Left forelimb (tissue), 1 donor: ENCODE data around the gene MORC1.
"Not testable (repeated sequence)": the region's sequence is repeated elsewhere in the genome, so short reads cannot be mapped to it uniquely, and the experiment has no call there.

Experiments used
- DNase-seq: peaks from one replicate; pipeline ENCODE4 v3.0.0-alpha.2; 2018; ENCODE audit warnings: low spot score

Gene MORC1

DNA sequence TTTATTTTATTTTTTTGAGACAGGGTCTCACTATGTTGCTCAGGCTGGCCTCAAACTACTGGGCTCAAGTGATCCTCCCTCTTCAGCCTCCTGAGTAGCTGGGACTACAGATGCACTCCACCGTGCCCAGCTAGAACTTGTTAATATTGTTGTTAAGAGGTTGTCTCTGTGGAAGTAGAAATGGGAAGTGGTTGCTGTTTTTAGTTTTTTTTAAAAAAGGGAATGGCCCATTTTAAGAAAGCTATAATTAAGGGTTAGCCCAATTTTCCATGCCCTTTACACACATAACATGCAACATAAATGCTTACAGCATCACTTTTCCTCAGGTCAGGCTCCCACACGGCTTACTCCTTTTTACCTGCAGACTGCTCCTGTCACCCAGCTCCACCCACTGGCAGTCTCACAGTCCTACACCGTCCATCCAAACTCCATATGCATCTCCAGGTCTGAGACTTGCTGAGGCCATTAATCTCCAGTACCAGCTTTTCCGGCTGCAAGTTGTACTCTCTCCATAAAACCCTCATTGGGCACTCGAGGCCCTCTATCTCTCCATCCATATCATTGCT is 19.8 kb downstream of the MORC1 start:
- no peak for DNase-seq

DNA sequence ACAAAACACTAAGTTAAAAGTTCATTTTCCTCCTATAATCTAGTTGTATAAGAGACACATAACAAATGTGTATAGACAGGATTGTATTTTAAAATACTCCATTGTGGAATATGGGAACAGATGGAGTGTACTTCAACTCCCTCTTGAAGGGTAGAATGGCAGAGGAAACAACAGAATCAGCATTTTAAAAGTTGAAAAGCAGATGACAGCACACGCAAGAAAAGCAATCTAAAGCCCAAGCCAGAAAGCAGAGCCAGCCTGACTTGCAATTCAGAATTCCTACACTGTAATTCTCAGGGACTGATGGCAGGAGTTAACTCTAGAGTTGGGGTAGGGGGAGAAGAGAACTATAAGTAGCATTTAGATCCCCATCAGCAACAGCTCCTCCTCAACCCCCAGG is 22.8 kb downstream of the MORC1 start:
- no peak for DNase-seq

GRCh38 chr3:109093561-109093960 is 24.4 kb downstream of the MORC1 start:
- DNase-seq, result no peak

DNA sequence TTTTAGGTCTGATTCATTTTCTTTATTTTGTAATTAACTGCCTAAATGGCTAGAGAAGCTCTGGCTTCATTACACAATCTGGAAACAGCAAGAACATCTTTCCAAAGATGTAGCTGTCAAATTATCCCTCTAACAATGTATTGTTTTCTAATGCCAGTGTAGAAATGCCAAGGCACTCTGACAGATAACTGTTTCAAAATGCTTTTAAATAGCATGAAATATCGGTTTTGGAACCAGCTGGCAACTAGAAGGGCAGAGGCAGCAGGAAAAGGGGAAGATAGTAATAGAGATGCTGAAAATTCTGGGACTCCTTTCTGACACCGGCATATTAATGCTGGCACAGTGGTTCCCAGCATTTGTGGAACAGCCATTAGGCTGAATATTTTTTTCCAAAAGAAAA is 26.1 kb downstream of the MORC1 start:
- DNase-seq, result no peak

- DNase-seq, result no peak
Measured at GRCh38 chr3:109089265-109089664, 28.7 kb downstream of the MORC1 start.

GRCh38 chr3:109081746-109082510 is 36.0 kb downstream of the MORC1 start:
- DNase-seq, result no peak

GRCh38 chr3:109080090-109080489 is 37.8 kb downstream of the MORC1 start:
- not testable (repeated sequence) for DNase-seq

- no peak for DNase-seq
Measured at GRCh38 chr3:109073116-109073515, 44.8 kb downstream of the MORC1 start.

- no peak for DNase-seq
Measured at GRCh38 chr3:109072194-109072593, 45.7 kb downstream of the MORC1 start.

DNA sequence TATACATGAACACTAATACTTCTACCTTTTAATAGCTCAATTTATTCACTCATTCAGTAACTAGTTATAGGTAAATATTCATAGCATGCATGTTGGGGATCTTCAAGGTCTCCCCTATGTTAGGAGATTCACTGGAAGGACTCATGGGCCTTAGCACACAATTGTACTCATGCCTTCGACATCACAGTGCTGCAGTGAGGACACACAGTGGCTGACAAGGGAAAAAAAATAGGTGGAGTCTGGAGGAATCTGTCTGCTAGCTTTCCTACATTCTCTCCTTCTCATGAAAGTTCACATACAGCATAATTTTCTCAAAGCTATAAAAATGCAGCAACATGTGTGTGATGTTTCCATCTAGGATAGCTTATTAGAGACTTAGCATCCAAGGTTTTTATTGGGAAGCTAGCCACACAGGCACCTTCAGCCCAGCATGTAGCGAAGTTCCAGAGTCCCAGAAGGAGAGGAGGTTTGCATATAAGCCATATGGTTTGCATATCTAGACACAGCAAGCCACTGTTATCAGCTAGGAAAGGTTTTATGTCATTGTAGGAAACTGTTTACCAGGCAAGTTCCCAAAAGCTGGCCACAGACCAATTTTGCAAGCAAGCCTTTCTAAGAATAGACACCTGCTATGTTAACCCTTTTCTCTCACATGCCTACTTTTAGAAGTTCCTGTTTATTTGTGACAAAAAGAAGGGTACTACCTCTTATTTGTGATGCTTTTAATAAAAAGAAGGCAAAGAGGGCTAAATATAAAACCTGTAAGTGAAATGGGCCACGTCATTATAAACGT is 46.4 kb downstream of the MORC1 start:
- no peak for DNase-seq

- DNase-seq, result no peak
Measured at GRCh38 chr3:109070211-109070610, 47.7 kb downstream of the MORC1 start.

DNA sequence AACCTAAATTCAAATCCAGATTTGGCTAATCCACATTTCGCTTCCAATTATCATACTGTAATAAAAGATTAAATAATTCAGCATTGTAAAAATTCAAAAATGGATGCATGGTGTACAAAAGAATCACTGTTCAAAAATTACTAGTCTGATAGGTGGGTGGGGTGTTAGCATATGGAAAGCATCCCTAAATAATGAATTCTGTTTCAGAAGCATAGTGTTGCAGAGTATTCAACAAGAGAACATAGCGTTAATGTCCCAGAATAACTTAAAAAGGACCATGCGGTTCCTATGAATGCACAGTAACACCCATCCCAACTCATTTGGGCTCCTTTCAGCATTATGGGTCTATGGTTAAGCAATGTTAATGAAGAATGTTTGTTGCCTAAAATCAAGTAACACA is 51.1 kb downstream of the MORC1 start:
- DNase-seq, result no peak

DNA sequence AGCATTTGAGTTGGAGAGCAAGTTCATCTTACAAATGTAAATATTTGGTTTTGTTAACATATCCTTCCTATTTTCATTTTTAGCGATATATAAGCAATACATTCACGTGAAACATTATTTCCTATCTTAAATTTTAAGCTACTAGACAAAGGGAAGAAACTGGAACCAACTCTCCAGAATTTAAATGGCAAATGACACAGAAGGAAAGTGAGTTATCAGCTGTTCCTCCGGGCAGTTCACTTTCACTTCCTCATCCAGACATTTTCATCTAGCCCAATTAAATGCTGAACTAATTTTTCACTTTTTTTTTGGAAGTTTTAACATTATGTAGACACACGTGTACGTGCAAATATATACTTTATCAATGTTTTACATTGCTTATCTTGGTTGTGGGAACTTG is 58.7 kb downstream of the MORC1 start:
- no peak for DNase-seq

DNA sequence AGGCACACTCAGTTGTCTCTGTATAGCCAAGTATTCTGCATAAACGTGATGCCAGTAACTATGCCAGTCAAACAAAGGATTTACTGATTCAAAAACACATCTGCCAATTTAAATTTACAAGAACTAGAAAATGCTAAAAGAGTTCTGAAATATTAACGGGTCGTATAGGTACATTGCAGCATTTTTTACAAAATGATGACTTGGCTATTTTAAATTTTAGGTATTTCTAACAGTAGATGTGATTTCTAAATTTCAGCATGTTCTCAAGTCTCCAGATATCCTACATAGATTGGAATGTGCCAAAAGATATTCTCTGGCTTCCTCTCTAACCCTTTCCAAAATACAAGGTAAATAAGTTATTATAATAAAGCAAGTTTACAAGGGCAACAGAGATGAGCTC is 60.3 kb downstream of the MORC1 start:
- no peak for DNase-seq

- no peak for DNase-seq
Measured at GRCh38 chr3:109057056-109057455, 60.9 kb downstream of the MORC1 start.

DNA sequence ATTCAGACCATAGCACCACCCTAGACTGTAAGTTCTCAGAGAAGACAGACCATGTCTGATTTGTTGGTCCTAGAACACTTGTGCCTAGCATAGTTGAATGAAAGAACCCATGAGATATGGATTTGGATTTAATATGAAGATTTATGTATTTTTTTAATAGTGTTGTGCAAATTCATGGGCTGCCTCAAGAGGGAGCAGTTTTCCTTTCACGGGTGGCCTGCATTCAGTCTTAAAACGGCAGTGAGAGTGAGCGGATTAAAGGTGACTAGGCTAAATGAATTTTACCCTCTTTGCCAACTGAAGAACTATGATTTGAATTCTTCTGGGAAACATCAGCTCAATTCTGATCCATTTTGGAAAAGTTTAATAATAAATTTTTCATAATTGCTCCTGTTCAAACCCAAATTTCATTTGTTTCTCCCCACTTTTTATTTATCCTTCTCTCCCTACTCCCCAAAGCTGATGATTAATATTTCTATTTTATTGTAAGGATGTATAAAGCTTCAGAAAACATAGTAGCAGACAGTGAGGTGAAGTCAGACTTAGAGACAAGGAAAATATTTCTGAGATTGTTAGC is 67.3 kb downstream of the MORC1 start:
- DNase-seq, result no peak

DNA sequence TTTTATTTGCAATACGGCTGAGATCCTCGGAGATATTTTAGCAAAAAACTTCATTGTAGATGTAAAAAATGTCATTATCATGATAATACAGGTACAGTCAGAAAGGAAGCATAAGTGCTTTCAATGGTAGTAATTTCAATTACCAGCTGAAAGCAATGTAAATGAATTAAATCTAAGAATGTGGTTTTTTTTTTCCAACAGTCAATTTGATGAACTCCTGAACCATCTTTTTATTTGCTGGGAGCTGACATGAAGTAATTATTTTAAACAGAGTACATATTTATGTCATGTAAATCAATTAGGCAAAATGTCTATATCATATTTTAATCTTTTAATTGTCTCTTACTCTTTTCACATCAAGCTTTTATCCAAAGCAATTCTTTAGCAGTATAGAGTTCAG is 70.6 kb downstream of the MORC1 start:
- DNase-seq, result no peak

DNA sequence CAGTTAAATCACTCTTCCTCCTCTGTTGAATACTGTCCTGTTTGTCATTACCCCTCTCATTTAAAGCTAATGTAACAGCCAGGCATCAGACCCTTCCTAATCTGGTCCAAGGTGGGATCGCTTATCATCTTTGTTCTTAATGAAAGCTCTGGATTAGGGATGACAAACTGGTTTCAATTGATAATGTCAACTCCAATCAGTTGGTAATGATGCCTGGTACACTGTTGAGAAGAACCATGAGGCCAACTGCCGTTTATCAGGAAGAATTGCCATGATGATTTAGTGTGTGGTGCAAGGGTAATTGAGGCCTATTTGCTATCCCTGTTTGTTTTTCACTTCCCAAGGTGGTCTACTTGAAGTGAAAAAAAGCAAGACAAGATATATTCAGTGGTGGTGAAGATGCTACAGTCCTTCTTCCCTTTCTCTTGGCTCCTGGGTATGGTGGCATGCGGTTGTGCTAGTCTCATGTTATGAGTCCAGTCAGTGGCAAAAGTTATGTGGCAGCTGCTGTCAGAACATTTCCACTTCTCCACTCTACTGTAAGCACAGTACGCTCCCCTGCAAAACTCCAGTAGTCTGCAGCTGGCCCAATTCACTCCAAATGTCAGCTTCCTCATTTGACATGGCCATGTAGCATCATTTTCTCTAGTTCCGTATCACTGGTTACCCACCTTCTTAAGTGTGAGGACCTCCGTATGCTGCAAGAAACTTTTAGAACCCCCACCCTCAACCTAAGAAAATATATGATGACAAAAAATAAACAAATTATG is 72.5 kb downstream of the MORC1 start:
- DNase-seq, result no peak

- no peak for DNase-seq
Measured at GRCh38 chr3:109035082-109035481, 82.9 kb downstream of the MORC1 start.

GRCh38 chr3:109033000-109033660 is 84.8 kb downstream of the MORC1 start:
- no peak for DNase-seq

GRCh38 chr3:109028753-109029152 is 89.2 kb downstream of the MORC1 start:
- DNase-seq, result no peak

- no peak for DNase-seq
Measured at GRCh38 chr3:109026821-109027220, 91.1 kb downstream of the MORC1 start.
